Stimulated activated CD4-positive, alpha-beta T cell treated with anti-CD3 and anti-CD28 coated beads, TNF-alpha, amount 100 ng/mL, for 1 hour (primary cell): ENCODE data around the gene CHST2.
"Not testable (repeated sequence)": the region's sequence is repeated elsewhere in the genome, so short reads cannot be mapped to it uniquely, and the experiment has no call there.

Source experiments
- DNase-seq, 3 donors: peaks; one replicate each; pipeline ENCODE4 v3.0.0-alpha.2; 2020; ENCODE audit warnings: low read depth in 3 of 3, low spot score in 1 of 3

The CHST2 gene

DNA sequence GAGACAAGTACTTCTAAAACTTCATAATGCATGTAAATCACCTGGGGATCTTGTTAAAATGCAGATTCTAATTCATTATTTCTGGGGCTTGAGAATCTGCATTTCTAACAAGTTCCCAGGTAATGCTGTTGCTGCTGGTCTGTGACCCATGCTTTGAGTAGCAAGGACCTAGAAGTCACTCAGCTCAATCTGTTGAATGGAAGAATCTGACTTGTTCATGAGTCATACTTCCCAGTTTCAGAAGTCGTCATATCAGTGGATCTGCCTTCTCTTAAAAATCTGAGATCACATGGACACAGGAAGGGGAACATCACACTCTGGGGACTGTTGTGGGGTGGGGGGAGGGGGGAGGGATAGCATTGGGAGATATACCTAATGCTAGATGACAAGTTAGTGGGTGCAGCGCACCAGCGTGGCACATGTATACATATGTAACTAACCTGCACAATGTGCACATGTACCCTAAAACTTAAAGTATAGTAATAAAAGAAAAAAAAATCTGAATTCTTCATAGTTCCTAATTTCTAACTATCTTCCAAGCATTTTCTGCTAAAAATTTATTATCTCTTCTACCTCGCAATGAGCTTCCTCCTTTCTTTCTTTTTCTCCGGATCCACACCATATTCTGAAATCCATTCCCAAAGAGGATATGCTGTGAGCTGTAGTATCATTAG, 46.2 kb downstream of the CHST2 start:
- DNase-seq: not testable (repeated sequence)

DNA sequence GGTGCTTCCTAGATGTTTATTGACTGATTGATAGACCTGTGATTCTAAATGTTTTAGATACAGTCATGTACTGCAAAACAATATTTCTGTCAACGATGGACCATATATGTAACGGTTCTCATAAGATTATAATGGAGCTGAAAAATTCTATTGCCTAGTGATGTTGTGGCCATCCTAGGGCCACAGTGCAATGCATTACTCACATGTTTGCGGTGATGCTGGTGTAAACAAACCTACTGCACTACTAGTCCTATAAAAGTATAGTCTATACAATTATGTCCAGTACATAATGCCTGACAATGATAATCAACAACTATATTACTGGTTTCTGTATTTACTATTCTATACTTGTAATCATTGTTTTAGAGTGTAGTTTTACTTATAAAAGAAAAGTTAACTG, 46.8 kb downstream of the CHST2 start:
- DNase-seq: no peak

DNA sequence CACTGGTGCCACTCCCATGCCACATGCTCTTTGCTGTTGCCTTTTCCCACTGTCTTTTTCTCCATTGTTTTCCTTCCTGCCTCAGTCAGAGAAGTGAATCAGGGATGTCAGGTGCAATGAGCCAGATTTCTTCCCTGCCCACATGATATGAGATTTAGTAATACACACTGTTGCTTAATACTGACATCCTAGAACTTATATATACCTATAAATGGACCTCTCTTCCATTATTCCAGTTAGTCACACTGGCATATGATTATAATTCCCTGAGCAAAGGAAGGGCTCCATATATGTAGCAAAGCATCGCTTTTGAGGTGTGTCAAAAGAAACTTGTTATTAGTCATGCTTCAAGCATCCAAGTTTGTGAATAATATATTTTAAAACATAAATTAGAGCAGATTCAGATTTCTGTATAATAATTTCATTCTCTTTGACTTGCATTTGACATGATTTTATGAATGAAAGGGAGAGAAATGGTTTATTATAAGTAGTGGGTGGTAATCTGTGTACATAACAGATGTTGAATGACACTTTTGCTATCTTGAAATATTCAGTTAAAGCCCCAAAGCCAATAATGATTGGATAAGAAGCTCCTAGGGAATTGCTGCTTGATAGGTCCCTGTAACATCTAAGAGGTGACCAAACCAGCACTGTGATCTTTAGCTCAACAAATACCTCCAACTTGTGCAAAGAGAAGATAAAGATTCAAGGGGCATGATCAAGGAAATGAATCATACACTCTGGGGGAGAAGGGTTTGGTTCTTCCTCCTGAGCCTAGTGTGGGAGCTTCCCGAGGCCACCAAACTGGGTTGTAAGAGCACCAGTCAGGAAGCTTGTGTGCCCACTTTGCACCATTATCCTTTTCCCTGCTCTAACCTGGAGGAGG, 48.6 kb downstream of the CHST2 start:
- DNase-seq: no peak

DNA sequence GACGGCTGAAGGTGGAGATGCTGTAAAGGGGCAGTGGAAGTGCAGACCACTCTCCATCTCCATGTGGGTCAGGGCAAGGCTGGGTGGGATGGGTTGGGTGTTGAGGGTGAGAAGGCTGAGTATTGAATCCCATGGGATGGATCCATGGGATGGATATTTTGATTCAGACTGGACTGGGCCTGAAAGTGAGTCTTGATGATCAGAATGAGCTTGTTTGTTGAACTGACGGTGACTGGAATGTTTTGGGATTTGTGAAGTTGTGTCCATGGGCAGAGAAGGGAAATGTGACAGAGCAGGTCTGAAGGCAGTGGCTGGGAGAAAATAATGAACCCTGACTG, 49.3 kb downstream of the CHST2 start:
- no peak for DNase-seq

DNA sequence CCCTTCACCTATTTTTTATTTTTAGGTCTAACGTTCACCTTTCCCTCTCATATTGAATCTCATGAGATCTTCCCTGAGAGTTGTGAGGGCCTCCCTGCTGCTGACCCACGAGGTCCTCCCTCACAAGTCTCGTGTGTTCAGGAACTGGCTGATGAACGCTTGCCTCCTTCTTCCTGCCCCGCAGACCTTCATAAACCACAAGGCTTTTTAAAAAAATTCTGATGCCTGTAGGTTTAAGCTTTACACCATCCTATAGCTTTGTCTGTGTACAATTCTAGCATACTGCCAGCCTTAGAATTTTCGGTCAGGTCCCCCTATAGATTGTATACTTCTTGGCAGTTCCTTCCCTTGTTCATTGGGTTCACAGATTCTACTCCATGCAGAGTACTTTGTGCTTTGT, 50.5 kb downstream of the CHST2 start:
- DNase-seq: no peak

DNA sequence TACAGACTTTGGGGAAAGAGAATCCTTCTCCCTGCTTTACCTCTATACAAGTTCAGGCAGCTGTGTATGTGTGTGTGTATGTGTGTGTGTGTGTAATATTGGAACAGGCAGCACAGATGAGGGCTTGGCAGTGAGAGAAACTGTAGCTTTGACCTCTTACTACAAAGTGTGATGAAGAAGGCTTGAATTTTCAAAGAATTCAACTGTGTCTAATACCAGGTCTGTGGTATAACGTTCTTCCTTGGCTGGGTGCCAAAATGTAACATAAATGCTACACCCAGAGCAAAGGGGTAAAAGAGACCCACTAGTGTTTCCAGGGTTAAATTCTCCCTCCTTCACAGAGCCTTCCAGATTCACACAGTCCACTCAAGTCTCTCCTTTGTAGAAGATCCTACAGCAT, 51.1 kb downstream of the CHST2 start:
- DNase-seq: no peak

DNA sequence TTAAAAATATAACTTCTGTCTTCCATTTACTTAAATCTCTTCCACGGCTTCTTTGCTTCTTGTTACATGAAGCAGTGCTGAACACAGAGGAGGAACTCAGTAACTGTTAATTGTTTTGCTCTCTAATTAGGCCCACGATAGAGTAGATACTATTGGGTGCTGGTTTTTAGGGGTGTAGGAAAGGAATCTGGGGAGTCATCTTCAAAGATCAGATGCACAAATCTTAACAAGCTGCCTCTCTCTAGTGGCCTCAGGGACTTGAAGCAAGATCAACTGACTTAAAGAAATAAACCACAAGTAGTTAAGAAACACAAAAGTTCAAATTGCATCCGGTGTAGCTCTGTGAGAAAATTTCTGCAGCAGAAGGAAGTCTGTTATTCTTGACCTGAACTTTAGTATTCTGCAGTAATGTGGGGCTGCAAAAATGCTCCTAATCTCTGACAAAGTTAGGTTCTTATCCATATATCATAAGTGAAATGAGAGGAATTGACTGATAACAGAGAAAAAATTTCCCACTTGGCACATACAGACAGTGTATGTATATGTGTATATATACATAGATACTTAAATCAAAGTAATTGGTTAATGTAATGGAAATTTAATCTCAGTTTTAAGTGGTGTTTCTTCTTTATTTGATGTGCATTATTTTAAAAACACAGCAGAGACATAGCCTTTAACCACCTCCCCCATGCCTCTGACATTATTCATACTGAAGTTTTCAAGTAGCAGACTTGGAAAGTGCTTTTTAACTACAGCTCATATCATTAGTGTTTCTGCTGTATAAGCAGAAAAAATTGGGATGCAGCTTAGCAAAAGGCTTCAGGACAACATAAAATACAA, 51.8 kb downstream of the CHST2 start:
- no peak for DNase-seq

DNA sequence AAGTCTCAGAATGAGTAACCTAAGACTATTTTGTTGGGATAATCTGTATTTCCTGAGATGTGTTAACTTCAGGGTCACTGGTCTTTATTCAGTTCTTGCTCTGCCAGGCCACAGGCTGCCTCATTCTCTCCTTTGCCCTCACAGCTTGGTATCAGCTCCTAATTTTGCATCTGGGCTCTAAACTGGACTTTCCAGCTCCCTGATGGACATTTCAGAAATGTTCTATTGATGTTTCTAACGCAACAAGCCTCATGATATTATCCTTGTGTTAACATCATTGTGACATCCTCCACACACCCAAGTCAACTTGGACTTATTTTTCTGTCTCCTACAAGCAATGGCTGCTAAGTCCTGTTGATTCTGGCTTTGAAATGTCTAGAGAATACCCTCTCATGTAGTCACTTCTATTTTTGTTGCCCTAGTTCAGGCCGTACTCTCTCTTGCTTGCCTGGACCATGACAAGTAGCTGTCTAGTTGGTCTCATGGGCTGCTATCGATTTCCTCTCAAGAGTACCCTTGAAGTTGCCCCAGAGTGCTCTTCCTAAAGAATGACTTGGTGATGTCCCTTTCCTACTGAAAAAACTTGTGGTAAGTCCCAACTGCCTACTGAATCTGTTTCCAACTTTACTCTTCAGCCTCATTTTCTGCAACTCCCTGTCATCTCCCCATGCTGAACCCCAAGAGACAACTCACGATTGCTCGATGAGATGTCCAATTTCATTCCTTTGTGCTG, 52.7 kb downstream of the CHST2 start:
- no peak for DNase-seq

DNA sequence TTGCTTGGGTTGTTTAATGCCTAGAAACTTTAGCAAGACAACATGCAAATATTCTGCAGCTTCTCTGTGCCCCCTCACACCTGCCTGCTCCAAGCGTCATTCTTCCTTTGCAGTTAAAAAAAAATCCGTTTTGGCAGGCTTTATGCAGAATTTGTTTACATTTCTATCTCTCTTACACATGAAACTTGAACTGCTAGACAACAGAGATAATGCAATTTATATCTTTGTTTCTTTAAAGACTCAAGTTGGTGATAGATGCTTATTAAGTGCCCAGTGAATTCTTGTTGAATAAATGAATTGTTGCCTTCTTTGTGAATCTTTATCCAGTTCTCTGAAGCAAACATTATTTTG, 53.2 kb downstream of the CHST2 start:
- no peak for DNase-seq

DNA sequence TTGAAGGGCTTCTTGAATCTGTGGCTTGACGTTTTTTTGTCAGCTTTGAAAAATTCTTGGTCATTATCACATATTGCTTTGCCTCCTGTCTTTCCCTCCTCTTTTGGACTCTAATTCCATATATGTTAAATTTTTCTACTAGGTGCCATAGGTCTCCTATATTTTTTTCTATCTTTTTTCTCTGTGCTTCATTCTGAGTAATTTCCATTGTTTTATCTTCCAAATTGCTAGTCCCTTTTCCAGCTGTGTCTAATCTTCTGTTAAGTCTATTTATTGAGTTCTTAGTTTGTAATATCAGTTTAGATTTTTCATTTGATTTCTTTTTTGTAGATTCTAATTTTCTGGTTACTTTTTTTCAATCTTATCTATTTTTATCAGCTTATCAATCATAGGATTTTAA, 53.7 kb downstream of the CHST2 start:
- DNase-seq: no peak
